Spleen (tissue), 7 donors: ENCODE data around the gene SERPINB5.

Experiments used
- CTCF ChIP-seq, 11 experiments: fragments of 200-600 bp in 7 of 11; fragments of 450-650 bp in 4 of 11; sonication (generic) in 4 of 11; IDR thresholded peaks in 8 of 11; conservative IDR thresholded peaks in 3 of 11; 1 replicate in 7 of 11; 2 replicates in 4 of 11; pipeline versions ENCODE4 v1.4.0 to v1.8.0; 2016 to 2021; ENCODE audit warnings: antibody characterized with exemption in 11 of 11, inconsistent platforms in 4 of 11, mild to moderate bottlenecking in 1 of 11
- POLR2A ChIP-seq, 3 donors: fragments of 450-650 bp; IDR thresholded peaks; one replicate each; pipeline ENCODE4 v1.5.1; 2017; ENCODE audit warnings: antibody characterized with exemption in 3 of 3, mild to moderate bottlenecking in 1 of 3
- donor health status: DM: no; HTN: no; CAD: no; lungs with moderate emphysema.
- donor health status: DM: no; HTN: no; CAD: no.
- donor health status: DM: no; HTN: no; CAD: no.

GRCh38 chr18:63427558-63427957 lies 49.2 kb upstream of the SERPINB5 start:
- TF ChIP-seq CTCF (IDR thresholded peaks at IDR 0.05 in 8 of 11, conservative IDR thresholded peaks at IDR 0.05 in 3 of 11) (no peak), POLR2A (IDR thresholded peaks at IDR 0.05) (no peak)
